ENCODE measurements around the gene MSI2. TPM values are rescaled to one million over a fixed set of nuclear protein-coding genes. Genes with fewer than 3 reads are reported as not detected.

The MSI2 gene
- total and polyA plus RNA-seq, 2 donors (not counting 1 experiment from before 2014, with no cell fraction given), result 16.1 to 196 TPM

- no peak overlapping the region for H3K4me3 ChIP-seq (ENCODE audit: control extremely low read depth in 1 of 5, extremely low read depth in 1 of 5, insufficient read depth in 1 of 5, low read depth in 2 of 5, low read length in 4 of 5)
- H3K4me3 Mint-ChIP-seq, result no peak overlapping the region
- no peak overlapping the region for H3K27ac Mint-ChIP-seq
- H3K9me3 ChIP-seq (ENCODE audit: control extremely low read depth in 1 of 3, control insufficient read depth in 2 of 3, insufficient read depth in 1 of 3, low read length in 2 of 3), result no peaks in the 10 kb centered on the region
- DNase-seq, result no peak
- no peaks in the 10 kb centered on the region for H3K27me3 ChIP-seq (replicated peaks in 1 of 4; ENCODE audit: control extremely low read depth in 1 of 4, control insufficient read depth in 3 of 4, insufficient read depth in 4 of 4, low read length in 3 of 4)
- no peak for ATAC-seq (ENCODE audit: low read depth)
- no peak overlapping the region for H2AFZ ChIP-seq (ENCODE audit: insufficient read depth, low read depth, low read length, poor library complexity, severe bottlenecking)
- TF ChIP-seq EZH2 (IDR thresholded peaks at IDR 0.05; ENCODE audit: borderline replicate concordance, insufficient read depth, low read depth, low read length, poor library complexity, severe bottlenecking) (no peak), CTCF (IDR thresholded peaks at IDR 0.05) (no peak)
- CTCF ChIA-PET, result no interaction called here
- POLR2A ChIA-PET, result interaction anchor here (0.6 kb wide), 1 partner anchor 34 kb away, joined by 3 read pairs; no protein-coding TSS in a partner anchor
- intact Hi-C loops (cut with micrococcal nuclease), result no loop called here
- H3K9me3 Mint-ChIP-seq (ENCODE audit: insufficient read depth), result no peaks in the 10 kb centered on the region
- no peak overlapping the region for H3K4me2 ChIP-seq (replicated peaks; ENCODE audit: low read depth, low read length, poor library complexity, severe bottlenecking)
- peaks cover 2 to 3% of the 10 kb centered on the region in 2 experiments for H3K36me3 ChIP-seq (replicated peaks in 1 of 2; ENCODE audit: control extremely low read depth in 1 of 2, control insufficient read depth in 1 of 2, extremely low read depth in 1 of 2, insufficient read depth in 2 of 2, low read length in 1 of 2)
- H3K9ac ChIP-seq (ENCODE audit: low read length), result no peak overlapping the region
- H4K20me1 ChIP-seq (ENCODE audit: control insufficient read depth, insufficient read depth, low read length, poor library complexity, severe bottlenecking), result no peaks in the 10 kb centered on the region
- 95% methylated on average over 4 of the region's 5 CpGs for WGBS (ENCODE audit: insufficient coverage)
- no peak overlapping the region for H3K27ac ChIP-seq (ENCODE audit: low read length in 2 of 2)
- peaks cover 12% of the 10 kb centered on the region for H3K79me2 ChIP-seq (ENCODE audit: control insufficient read depth, insufficient read depth, low read length)
- peaks cover 50% of the 10 kb centered on the region for H3K4me1 Mint-ChIP-seq
- peaks cover 38 to 48% of the 10 kb centered on the region in 2 donors for H3K4me1 ChIP-seq (ENCODE audit: control insufficient read depth in 2 of 2, insufficient read depth in 2 of 2, low read length in 2 of 2)
- no peaks in the 10 kb centered on the region for H3K27me3 Mint-ChIP-seq
These were observed 277.5 kb downstream of the MSI2 start for GRCh38 chr17:57533684-57534305.

GRCh38 chr17:57534863-57535248 is 278.5 kb downstream of the MSI2 start:
- Histone ChIP-seq H2AFZ (ENCODE audit: insufficient read depth, low read depth, low read length, poor library complexity, severe bottlenecking) (no peak overlapping the region), H3K4me1 (ENCODE audit: control insufficient read depth in 2 of 2, insufficient read depth in 2 of 2, low read length in 2 of 2) (peaks cover 38 to 45% of the 10 kb centered on the region in 2 donors), H3K36me3 (replicated peaks in 1 of 2; ENCODE audit: control extremely low read depth in 1 of 2, control insufficient read depth in 1 of 2, extremely low read depth in 1 of 2, insufficient read depth in 2 of 2, low read length in 1 of 2) (peaks cover 2 to 3% of the 10 kb centered on the region in 2 experiments), H3K27ac (ENCODE audit: low read length in 2 of 2) (no peak overlapping the region), H3K9me3 (ENCODE audit: control extremely low read depth in 1 of 3, control insufficient read depth in 2 of 3, insufficient read depth in 1 of 3, low read length in 2 of 3) (no peaks in the 10 kb centered on the region), H3K9ac (ENCODE audit: low read length) (no peak overlapping the region), H4K20me1 (ENCODE audit: control insufficient read depth, insufficient read depth, low read length, poor library complexity, severe bottlenecking) (no peaks in the 10 kb centered on the region), H3K79me2 (ENCODE audit: control insufficient read depth, insufficient read depth, low read length) (peaks cover 12% of the 10 kb centered on the region), H3K4me3 (ENCODE audit: control extremely low read depth in 1 of 5, extremely low read depth in 1 of 5, insufficient read depth in 1 of 5, low read depth in 2 of 5, low read length in 4 of 5) (no peak overlapping the region), H3K4me2 (replicated peaks; ENCODE audit: low read depth, low read length, poor library complexity, severe bottlenecking) (no peak overlapping the region), H3K27me3 (replicated peaks in 1 of 4; ENCODE audit: control extremely low read depth in 1 of 4, control insufficient read depth in 3 of 4, insufficient read depth in 4 of 4, low read length in 3 of 4) (no peaks in the 10 kb centered on the region)
- ATAC-seq (ENCODE audit: low read depth) (no peak), DNase-seq (no peak)
- POLR2A ChIA-PET, result no interaction called here
- Mint-ChIP-seq H3K4me3 (no peak overlapping the region), H3K27me3 (no peaks in the 10 kb centered on the region), H3K4me1 (peaks cover 47% of the 10 kb centered on the region), H3K27ac (no peak overlapping the region), H3K9me3 (ENCODE audit: insufficient read depth) (no peaks in the 10 kb centered on the region)
- intact Hi-C loops (cut with micrococcal nuclease), result no loop called here
- 97% methylated on average over 3 of the region's 4 CpGs for WGBS (ENCODE audit: insufficient coverage)
- CTCF ChIA-PET, result interaction anchor here (3.9 kb wide), 1 partner anchor 17 kb away, joined by 13 read pairs; no protein-coding TSS in a partner anchor
- TF ChIP-seq CTCF (IDR thresholded peaks at IDR 0.05) (no peak), EZH2 (IDR thresholded peaks at IDR 0.05; ENCODE audit: borderline replicate concordance, insufficient read depth, low read depth, low read length, poor library complexity, severe bottlenecking) (no peak)

Measured in B cell (primary cell).